ENCODE measurements around the gene PID1.

DNA sequence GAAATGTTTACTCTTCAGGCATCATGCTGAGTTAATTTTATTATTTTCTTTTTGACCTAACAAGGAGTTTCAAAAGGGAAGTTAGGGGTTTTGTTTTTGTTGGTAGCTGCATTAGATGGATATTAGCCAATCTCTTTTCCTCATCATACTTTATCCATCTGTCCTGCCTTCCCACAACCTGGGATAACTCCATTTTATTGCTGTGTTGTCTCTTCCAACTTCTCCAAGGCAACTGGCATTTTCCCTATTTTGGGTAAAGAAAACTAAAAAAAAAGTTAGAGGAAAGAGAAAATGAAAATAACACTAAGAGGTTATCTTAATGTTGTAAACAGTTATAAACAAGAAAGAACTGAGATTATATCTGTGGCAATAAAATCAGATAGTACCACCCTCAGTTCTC is 147.0 kb downstream of the PID1 start:
- no peak for TF ChIP-seq FOXJ3 (CRISPR knock-in tag; IDR thresholded peaks at IDR 0.05; ENCODE audit: borderline replicate concordance)
- TF ChIP-seq, protein P1, sequence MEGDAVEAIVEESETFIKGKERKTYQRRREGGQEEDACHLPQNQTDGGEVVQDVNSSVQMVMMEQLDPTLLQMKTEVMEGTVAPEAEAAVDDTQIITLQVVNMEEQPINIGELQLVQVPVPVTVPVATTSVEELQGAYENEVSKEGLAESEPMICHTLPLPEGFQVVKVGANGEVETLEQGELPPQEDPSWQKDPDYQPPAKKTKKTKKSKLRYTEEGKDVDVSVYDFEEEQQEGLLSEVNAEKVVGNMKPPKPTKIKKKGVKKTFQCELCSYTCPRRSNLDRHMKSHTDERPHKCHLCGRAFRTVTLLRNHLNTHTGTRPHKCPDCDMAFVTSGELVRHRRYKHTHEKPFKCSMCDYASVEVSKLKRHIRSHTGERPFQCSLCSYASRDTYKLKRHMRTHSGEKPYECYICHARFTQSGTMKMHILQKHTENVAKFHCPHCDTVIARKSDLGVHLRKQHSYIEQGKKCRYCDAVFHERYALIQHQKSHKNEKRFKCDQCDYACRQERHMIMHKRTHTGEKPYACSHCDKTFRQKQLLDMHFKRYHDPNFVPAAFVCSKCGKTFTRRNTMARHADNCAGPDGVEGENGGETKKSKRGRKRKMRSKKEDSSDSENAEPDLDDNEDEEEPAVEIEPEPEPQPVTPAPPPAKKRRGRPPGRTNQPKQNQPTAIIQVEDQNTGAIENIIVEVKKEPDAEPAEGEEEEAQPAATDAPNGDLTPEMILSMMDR (IDR thresholded peaks at IDR 0.05): no peak
- no peak for TF ChIP-seq FOXK1 (CRISPR knock-in tag; IDR thresholded peaks at IDR 0.05)
- TF ChIP-seq NR1H2 (CRISPR knock-in tag; IDR thresholded peaks at IDR 0.05): no peak
- no peak for TF ChIP-seq ESRRA (CRISPR knock-in tag; IDR thresholded peaks at IDR 0.05; ENCODE audit: borderline replicate concordance)
- TF ChIP-seq TEAD4 (CRISPR knock-in tag; IDR thresholded peaks at IDR 0.05): no peak
- no peak for TF ChIP-seq MXD4 (CRISPR knock-in tag; IDR thresholded peaks at IDR 0.05; ENCODE audit: borderline replicate concordance)
- TF ChIP-seq JUN (CRISPR knock-in tag; IDR thresholded peaks at IDR 0.05): no peak
- TF ChIP-seq, protein P2, sequence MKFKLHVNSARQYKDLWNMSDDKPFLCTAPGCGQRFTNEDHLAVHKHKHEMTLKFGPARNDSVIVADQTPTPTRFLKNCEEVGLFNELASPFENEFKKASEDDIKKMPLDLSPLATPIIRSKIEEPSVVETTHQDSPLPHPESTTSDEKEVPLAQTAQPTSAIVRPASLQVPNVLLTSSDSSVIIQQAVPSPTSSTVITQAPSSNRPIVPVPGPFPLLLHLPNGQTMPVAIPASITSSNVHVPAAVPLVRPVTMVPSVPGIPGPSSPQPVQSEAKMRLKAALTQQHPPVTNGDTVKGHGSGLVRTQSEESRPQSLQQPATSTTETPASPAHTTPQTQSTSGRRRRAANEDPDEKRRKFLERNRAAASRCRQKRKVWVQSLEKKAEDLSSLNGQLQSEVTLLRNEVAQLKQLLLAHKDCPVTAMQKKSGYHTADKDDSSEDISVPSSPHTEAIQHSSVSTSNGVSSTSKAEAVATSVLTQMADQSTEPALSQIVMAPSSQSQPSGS (CRISPR knock-in tag; IDR thresholded peaks at IDR 0.05; ENCODE audit: borderline replicate concordance, low read depth): no peak
